Left lung (tissue), 10 donors: ENCODE measurements around the gene HIVEP3. TPM values are rescaled to one million over a fixed set of nuclear protein-coding genes. Genes with fewer than 3 reads are reported as not detected.
A peak's percentile ranks its signal among the peaks of the same experiment; 100 is the strongest.

Experiments
- ATAC-seq: fragments of 200-7000 bp; cut with Tn5 transposase; one replicate; pipeline ENCODE4 v1.9.1; 2020; ENCODE audit warnings: moderate library complexity
- DNase-seq, 4 donors: peaks; one replicate each; pipeline ENCODE4 v3.0.0-alpha.2; 2013 to 2020
- H3K27ac ChIP-seq, 2 donors: fragments of 200-600 bp; sonication (generic) in 1 of 2; one replicate each; pipeline versions ENCODE4 v1.5.0 to v1.8.0; 2020 to 2021
- H3K27me3 ChIP-seq, 2 donors: fragments of 200-600 bp; sonication (generic) in 1 of 2; one replicate each; pipeline versions ENCODE4 v1.5.0 to v1.8.0; 2020 to 2021
- H3K36me3 ChIP-seq, 2 donors: fragments of 200-600 bp; sonication (generic) in 1 of 2; one replicate each; pipeline versions ENCODE4 v1.5.0 to v1.8.0; 2020 to 2021
- H3K4me1 ChIP-seq, 2 donors: fragments of 200-600 bp; one replicate each; pipeline ENCODE4 v1.8.0; 2021
- H3K4me3 ChIP-seq, 2 donors: fragments of 200-600 bp; sonication (generic) in 1 of 2; one replicate each; pipeline versions ENCODE4 v1.5.0 to v1.8.0; 2020 to 2021; ENCODE audit warnings: mild to moderate bottlenecking in 1 of 2
- H3K9me3 ChIP-seq, 2 donors: fragments of 200-600 bp; sonication (generic) in 1 of 2; one replicate each; pipeline versions ENCODE4 v1.5.0 to v1.8.0; 2020 to 2021
- intact Hi-C, 2 donors: fragments of 100-400 bp; cut with DNase I; formaldehyde crosslinking; loops; one replicate each; pipeline versions ENCODE4 v1.11.2 to v1.14.2; 2022
- polyA plus RNA-seq, 6 donors: library from polyadenylated mRNA; unstranded; fragments of 120-200 nt; gene quantifications; one replicate each; pipeline ENCODE4 v1.2.1, GENCODE V29; 2013; ENCODE audit not compliant: insufficient read length in 6 of 6
- total RNA-seq, 2 donors: library from RNA; stranded (reverse); fragmentation: NEBNext Ultra II Directional; extraction: Animal tissue kit (Norgen Biotek cat#: 25700); gene quantifications; one replicate each; pipeline ENCODE4 v1.2.1, GENCODE V29; 2021
- TF ChIP-seq, protein P1 (sequence below), 2 donors: fragments of 200-600 bp; sonication (generic) in 1 of 2; IDR thresholded peaks; one replicate each; pipeline versions ENCODE4 v1.5.0 to v1.8.0; 2021; ENCODE audit warnings: antibody characterized with exemption in 2 of 2
- donor health status: DM: no; HTN: yes; CAD: no.
- donor health status: DM: no; HTN: no; CAD: no.

HIVEP3 gene
- total and polyA plus RNA-seq, 8 donors = 6.0 to 15.6 (median 7.4) TPM

DNA sequence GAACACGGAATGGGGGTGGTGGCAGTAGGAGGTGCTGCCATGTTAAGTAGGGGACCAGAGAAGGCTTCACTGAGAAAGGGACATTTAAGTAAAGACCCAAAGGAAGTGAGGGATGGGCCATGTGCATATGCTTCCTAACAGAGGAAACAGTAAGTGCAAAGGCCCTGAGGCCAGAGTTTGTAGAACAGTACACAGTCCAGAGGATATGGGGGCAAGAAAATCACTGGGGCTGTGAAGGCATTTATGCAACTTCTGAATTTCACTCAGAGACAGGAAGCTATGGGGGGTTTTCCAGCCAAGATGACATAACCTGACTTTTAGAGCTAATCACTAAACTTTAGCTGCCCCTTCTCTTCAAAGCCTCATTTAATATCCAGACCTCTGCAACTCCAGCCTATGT is 231.7 kb downstream of the HIVEP3 start:
- Histone ChIP-seq H3K36me3 (no peaks in the 10 kb centered on the region), H3K27ac (peak overlapping the region in 1 of 2 donors; percentile 13), H3K4me3 (no peak overlapping the region), H3K4me1 (peaks cover 0 to 61% of the 10 kb centered on the region in 2 donors), H3K9me3 (no peaks in the 10 kb centered on the region), H3K27me3 (no peaks in the 10 kb centered on the region)
- no peak for DNase-seq
- TF ChIP-seq, protein P1, sequence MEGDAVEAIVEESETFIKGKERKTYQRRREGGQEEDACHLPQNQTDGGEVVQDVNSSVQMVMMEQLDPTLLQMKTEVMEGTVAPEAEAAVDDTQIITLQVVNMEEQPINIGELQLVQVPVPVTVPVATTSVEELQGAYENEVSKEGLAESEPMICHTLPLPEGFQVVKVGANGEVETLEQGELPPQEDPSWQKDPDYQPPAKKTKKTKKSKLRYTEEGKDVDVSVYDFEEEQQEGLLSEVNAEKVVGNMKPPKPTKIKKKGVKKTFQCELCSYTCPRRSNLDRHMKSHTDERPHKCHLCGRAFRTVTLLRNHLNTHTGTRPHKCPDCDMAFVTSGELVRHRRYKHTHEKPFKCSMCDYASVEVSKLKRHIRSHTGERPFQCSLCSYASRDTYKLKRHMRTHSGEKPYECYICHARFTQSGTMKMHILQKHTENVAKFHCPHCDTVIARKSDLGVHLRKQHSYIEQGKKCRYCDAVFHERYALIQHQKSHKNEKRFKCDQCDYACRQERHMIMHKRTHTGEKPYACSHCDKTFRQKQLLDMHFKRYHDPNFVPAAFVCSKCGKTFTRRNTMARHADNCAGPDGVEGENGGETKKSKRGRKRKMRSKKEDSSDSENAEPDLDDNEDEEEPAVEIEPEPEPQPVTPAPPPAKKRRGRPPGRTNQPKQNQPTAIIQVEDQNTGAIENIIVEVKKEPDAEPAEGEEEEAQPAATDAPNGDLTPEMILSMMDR (IDR thresholded peaks at IDR 0.05) = no peak
- intact Hi-C loops = no loop called here
- no peak for ATAC-seq

GRCh38 chr1:41683681-41684500 is 234.8 kb downstream of the HIVEP3 start:
- H3K4me1 ChIP-seq = peaks cover 0 to 60% of the 10 kb centered on the region in 2 donors

DNA sequence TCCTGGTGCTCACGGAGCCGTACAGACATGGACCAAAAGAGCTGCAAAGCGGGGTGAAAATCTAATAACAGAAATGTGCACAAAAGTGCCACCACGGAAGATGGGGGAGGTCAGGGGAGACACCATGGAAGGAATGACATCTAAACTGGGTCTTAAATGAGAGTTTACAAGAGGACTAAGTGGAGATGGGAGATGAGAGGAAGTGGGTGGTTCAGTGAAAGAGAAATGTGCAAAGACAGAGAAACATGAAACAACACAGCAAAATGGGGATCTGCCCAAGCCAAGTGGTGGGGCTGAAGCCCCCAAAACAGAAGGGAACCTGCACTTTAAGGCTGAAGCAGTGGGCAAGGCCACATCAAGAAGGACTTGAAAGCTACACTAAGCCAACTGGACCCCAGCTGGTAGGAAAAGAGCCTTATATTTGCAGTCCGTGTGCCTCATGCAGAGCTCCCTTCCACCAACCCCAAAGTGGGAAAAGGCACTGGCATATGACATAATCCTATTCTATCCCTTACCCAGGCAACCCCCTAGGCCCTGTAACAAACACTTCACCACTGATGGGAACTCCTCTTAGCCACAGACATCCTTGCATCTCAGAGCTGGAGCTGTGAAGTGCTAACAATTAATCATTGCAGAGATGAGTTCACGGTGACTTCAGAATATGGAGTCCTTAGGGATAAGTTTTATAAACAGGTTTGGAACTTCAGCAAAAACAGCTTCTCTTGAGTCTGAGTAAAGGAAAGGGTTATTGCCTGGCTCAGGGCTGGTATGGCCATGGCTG is 235.7 kb downstream of the HIVEP3 start:
- ATAC-seq = no peak
- intact Hi-C loops = no loop called here
- Histone ChIP-seq H3K36me3 (no peaks in the 10 kb centered on the region), H3K9me3 (no peaks in the 10 kb centered on the region), H3K27ac (peak overlapping the region in 1 of 2 donors; percentile 73), H3K4me1 (peaks cover 0 to 68% of the 10 kb centered on the region in 2 donors), H3K27me3 (no peaks in the 10 kb centered on the region), H3K4me3 (no peak overlapping the region)
- TF ChIP-seq, protein P1 (IDR thresholded peaks at IDR 0.05) = no peak
- no peak for DNase-seq

More at GRCh38 chr1:41683681-41684500, 234.8 kb downstream of the HIVEP3 start:
- Histone ChIP-seq H3K36me3 (no peaks in the 10 kb centered on the region), H3K27ac (peak overlapping the region in 1 of 2 donors; percentile 73), H3K4me3 (no peak overlapping the region), H3K27me3 (no peaks in the 10 kb centered on the region), H3K9me3 (no peaks in the 10 kb centered on the region)
- DNase-seq = peak in 1 of 4 donors; percentile 61
- intact Hi-C loops = no loop called here
- ATAC-seq = peak; percentile 58
- TF ChIP-seq, protein P1 (IDR thresholded peaks at IDR 0.05) = no peak

DNA sequence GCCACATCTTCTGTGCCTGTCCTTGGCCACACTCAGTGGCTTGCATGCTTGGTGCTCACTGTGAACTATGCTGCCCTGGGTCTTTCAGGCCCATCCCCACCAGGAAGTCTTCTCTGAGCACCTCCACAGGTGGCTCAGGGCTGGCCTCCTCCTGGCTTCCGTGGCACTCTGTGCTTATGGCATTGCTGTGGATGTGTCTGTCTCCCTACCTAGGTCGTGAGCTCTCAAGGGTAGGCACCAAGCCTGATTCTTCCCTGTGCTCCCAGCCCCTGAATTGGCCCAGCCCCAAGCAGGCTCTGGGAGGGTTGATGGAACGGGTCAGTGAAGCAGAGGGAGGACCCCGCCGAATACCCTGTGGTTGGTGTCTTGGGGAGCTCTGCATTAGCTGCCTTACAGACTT is 236.6 kb downstream of the HIVEP3 start:
- intact Hi-C loops = no loop called here
- no peak overlapping the region for H3K27ac ChIP-seq
- H3K27me3 ChIP-seq = no peaks in the 10 kb centered on the region
- TF ChIP-seq, protein P1 (IDR thresholded peaks at IDR 0.05) = no peak
- no peak overlapping the region for H3K4me3 ChIP-seq
- DNase-seq (no peak), ATAC-seq (no peak)
- peaks cover 0 to 64% of the 10 kb centered on the region in 2 donors for H3K4me1 ChIP-seq
- no peaks in the 10 kb centered on the region for H3K9me3 ChIP-seq
- no peaks in the 10 kb centered on the region for H3K36me3 ChIP-seq
